Activated T-cell treated with anti-CD3 and anti-CD28 coated beads for 24 hours (primary cell): ENCODE data around the gene ABCB10.
"Not testable (repeated sequence)": the region's sequence is repeated elsewhere in the genome, so short reads cannot be mapped to it uniquely, and the experiment has no call there.

Experiments used
- DNase-seq: peaks from one replicate; pipeline ENCODE4 v3.0.0-alpha.2; 2020; ENCODE audit warnings: low read depth

Gene ABCB10

DNA sequence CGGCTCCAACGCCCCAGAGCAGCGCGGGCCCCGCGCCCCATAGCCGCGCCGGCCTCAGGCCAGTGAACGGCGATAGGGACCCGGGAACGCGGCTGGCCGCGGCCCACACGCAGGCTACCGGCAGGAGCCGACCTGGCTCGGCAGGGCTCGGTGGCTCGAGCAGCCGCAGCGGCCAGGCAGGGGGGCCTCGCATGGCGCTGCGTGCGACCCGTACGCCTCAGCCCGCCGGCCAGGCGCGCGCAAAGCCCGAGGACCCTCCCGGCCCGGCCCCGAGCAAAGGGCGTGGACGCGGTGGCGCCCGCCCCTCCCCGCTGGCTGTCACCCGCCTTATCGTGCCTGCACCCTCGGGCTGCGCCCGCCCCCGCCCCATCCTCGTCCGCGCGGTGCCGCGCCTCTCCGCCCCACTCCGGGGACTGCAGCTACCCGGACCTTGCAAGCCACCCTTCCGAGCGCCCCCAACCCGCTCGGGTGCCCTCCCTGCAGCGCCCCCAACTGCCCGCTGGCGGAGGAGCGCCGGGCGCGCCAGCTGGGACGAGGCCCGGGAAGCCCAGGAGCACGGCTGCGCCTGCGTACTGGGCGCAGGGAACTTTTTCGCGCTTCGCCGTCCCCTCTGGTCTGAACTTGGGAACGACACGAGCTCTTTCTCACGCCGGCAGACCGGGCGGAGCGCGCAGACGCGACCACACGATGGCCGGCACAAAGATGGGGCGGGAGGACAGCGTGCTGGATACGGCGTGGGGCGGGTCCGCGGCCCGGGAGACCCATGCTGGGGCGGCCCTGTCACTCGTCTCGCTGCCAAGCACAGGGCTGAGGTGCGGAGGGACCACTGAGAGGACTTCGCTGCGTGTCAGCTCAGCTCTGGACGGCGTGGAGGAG lies at the start of gene ABCB10:
ABCB10 (minus strand) TSS at position 248 of the 876 bp plus-strand sequence; CDS start at position 193, 55 bp downstream.
- DNase-seq, result peak; percentile 88

DNA sequence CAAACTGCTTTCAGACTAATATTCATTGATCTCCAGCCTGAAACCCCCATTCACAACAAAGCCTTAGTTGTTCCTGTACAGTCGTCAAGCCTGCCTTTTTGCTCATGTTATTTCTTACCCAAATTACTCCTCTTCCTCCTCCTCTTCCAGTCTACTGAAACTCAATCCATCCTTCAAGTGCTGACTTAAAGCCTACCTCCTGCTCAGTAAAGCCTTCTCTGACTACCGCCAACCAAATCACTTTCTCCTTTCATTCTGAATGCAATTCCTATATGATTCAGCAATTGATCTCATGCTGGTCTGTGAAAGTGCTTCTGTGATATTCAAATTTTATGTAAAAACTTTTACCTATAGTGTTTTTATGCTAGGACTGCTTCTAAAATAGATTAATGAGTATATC lies 48.9 kb upstream of the ABCB10 start:
- DNase-seq, result no peak

DNA sequence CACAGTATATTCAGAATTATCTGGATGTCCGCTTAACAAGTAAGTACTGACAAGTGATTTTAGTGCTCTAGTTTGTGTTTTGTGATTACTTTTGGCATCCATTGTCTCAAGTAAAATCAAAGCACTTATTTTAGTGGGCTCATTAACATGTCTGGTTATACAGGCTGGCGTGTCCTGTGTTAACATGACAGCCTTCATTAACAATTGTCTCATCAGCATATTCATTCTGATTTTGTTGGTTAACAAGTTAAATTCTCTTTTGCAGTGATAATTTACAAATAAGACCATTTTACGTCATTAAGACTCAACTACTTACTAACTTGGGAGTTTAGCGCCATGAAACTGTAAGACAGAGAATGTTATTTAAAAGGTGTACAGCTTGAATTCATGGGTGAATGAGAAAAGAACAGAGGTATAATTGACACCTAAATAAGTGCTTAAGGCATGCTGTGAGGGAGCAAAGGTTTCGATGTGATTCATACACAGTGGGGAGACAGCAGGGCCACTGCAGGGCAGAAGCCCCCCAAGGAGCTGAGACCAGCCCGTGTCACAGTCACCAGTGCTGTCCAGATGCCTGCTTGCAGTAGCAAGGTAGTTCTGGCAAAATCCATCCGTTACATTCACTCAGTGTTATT lies 45.0 kb upstream of the ABCB10 start:
- no peak for DNase-seq

DNA sequence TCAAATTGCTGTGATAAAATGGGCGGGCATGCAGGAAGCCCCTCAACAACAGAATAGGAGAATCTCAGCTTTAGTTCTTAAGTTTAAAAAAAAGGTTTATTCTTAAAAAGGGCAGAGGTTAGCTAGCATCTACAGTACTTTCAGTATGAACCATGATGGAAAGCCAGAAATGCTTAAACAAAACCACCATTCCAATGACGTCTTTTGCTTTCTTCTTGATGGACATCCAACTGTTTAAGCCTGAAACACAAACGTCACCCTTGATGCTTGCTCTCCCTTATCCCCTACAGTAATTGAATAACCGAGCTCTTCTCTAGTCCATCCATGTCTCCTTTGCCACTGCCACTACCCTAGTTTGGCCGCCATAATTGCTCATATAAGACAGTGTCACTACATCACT lies 41.7 kb upstream of the ABCB10 start:
- no peak for DNase-seq

DNA sequence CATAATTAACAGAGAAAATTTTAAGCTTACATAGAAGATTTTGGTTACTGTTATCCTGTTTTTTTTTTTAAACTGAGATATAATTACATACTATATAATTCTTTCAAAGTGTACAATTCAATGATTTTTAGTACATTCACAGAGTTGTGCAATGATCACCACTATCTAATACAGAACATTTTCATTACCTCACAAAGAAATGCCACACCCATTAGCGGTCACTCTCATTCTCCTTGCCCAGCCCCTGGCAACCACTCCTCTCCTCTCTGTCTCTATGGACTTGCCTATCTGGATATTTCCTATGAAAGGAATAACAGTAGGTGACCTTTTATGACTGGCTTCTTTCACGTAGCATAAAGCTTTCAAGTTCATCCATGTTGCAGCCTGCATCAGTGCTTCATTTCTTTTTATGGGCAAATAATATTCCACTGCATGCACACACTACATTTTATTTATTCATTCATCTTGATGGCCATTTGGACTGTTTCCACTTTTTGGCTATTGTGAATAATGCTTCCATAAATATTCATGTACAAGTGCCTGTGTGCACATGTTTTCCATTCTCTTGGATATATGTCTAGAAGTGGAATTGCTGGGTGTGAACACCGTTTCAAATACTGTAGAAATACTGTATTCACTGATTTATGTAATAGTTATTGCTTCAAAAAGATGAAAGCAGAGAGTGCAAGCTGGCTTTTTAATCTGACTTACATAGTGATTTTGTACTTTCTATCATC lies 40.9 kb upstream of the ABCB10 start:
- DNase-seq, result no peak

DNA sequence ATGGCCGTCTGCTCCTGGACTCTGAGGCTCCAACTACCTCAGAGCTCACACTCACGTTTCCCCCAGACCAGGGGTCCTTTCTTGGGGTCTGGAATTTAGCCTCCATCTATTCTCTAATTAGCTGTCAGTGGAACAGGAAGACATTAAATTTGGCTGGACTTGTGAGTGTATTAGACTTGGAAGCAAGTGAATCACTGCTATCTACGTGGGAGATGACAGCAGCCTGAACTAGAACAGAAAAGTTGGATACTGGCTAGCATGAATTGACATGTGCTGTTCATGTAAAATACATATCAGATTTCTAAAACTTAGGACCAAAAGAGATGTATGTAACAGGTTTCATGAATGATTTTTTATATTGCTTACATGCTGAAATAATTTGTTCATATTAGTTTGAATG lies 39.4 kb upstream of the ABCB10 start:
- DNase-seq, result no peak

DNA sequence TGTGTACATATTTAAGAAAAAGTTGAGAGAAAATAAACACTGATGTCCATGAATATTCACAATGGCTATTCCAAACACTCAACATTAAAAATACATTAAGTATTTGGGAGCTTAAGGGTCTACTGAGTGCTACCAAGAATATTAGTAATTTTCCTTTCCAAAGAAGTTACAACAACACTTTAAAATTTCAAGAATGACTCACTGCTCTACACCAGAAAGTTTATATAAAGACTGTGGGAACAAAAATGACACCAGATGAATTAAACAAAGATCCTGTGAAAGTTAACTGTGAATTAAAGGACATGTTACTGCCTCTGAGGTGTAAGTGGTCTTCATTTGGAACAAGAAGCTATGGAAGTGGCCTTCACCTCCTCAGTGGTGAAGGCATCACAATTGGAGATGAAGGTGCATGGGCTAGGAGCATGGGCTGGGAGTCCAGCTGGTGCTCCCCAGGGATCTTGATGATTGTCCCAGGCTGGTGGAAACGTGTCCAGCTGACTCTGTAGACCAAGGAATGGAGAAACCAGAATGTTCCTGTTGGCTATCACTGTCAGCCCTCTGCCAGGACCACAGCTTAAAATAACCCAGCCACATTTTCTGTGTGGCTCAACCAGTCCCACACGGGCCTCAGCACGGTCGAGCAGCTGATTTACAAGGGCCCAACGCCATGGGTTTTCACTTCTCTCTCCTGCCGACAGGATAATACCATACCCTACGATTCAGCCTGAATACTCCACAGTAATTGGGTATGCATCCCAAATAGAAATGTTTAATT lies 38.6 kb upstream of the ABCB10 start:
- DNase-seq, result no peak

DNA sequence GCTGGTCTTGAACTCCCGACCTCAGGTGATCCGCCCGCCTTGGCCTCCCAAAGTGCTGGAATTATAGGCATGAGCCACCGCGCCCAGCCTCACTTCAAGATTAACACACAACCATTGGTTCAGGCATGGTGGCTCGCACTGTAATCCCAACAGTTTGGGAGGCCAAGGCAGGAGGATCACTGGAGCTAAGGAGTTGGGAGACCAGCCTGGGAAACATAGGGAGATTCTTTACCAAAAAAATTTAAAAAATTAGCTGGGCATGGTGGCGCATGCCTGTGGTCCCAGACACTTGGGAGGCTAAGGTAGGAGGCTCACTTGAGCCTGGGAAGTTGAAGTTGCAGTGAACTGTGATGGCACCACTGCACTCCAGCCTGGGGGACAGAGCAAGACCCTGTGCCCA lies 37.4 kb upstream of the ABCB10 start:
- not testable (repeated sequence) for DNase-seq

DNA sequence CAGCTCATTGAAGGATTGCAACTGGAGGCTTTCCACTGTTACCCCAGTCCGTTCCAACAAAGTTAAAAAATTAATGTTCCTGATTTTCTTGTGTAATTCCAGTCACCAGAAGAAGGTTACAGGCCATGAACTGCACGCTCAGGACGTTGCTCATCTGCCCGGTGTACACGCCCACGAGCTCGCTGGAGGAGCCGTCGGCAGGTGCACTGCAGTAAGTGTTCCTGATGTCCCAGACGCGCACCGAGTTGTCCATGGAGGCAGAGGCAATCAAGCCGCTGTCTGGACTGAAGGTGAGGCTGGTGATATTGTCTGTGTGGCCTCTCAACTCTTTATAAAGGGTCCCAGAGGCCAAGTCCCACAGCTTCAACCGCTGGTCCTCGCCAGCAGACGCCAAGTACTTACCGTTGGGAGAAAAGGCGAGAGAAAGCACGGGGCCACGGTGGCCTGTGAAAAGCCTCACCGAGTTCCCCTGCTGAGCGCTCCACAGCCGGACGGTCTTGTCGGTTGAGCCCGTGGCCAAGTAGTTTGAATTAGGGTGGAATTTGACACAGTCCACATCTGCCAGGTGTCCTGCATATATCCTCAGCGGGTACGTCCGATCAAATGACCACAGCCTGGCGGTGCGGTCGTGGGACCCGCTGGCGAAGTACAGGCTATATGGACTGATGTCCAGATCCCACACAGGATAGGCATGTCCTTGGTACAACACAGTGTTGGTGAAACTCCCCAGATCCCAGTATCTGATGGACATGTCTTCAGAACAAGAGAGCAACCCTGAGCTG lies 35.9 kb upstream of the ABCB10 start:
- no peak for DNase-seq

DNA sequence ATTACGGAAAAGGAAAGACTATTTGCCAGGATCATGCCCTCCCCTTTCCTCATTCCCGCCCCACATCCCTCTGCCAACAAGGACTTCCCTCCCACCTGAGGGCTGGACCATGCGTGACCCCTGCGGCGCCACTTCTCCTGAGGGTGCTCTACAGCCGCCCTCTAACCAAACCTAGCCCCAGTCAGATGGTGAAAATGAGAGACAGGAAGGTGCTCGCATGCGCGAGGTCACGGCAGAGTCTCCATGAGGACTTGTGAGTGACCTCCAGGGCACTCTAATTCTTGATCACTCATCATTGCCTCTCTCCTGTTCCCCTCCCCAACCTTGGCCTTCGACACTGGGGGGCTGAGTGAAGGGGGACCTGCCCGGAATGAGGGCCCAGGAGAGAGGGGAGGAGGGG lies 35.3 kb upstream of the ABCB10 start:
- no peak for DNase-seq

DNA sequence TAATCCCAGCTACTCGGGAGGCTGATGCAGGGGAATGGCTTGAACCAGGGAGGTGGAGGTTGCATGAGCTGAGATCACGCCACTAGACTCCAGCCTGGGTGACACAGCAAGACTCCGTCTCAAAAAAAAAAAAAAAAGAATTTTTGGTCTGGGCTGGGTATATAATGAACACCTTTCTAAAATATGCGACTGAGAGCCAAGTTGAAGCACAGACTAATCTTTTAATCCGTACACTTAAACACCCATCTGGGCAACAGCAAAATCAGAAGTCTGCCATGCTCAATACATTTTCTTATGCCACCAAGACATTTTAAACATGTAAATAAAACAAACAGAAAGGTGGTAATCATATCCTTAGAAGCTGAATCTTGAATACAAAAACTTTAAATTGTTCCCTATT lies 31.6 kb upstream of the ABCB10 start:
- DNase-seq, result no peak

DNA sequence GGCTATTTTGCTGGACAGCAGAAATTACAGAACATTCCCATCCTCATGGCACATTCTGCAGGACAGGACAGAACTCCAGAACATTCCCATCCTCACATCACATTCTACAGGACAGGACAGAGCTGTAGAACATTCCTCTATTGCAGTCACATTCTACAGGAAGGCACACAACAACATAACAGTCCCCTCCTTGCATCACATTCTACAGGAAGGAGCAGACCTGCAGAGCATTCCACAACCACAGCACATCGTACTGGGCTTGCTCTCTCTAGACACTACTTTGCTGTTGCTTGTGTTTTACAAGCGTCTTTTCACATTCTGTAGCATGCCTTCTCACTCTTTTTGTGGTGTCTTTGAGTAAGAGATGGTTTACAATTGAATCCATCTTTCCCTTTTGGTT lies 26.8 kb upstream of the ABCB10 start:
- DNase-seq, result no peak

DNA sequence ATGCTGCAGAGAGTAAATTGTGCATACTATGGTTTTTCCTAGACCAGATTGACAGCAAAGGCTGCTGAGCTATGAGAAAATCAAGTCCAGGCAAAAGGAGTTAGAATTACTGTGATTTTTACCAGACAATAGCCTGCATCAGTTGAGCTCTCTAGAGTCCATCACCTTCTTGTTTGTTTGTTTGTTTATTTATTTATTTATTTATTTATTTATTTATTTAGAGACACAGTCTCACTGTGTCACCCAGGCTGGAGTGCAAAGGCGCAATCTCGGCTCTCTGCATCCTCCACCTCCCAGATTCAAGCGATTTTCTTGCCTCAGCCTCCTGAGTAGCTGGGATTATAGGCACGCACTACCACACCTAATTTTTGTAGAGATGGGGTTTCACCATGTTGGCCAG lies 24.2 kb upstream of the ABCB10 start:
- no peak for DNase-seq

DNA sequence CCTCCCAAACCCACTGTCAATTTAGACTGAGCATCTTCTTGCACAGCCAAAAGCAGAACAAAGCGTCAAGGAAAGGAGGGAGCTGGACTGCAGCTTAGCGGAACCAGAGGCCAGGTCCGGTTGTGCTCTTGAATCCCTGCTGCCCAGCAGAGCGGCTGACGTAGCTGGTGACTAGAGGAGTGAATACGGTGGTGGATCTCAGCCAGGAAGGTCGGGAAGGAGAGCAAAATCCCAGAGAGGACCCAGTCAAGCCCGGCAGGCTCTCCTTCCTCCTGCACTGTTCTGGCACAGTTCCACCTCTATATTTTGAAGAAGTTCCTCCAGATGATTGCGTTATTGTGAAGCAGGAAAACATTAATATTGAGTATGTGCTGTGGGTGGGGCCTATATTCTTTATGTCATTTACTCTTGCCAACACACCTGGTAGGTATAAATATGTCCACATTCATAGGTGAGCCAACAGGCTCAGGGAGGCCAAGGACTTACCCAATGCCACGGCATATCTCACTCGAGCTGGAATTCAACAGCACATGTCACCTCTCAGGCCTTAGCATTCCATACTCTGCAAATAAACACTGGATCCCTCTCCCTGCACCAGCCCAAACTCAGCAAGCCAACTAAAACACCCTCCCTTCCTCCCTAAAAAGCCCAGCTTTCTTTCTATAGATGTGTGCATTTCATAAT lies 23.6 kb upstream of the ABCB10 start:
- DNase-seq, result no peak

DNA sequence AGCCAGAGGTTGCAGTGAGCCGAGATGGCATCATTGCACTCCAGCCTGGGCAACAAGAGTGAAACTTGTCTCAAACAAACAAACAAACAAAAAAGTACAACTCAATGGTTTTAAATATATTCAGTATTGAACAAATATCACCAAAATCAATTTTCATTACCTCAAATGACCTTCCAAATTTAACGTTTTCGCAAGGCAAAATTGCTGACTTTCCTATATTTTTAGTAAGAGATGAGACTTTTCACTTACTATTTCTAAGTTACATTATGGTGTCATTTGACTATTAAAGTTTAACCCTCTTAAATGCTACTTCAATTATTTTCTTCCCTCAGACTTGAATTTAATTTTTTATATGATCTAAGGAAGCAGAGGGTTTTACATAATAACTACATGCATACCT lies 23.0 kb upstream of the ABCB10 start:
- no peak for DNase-seq

DNA sequence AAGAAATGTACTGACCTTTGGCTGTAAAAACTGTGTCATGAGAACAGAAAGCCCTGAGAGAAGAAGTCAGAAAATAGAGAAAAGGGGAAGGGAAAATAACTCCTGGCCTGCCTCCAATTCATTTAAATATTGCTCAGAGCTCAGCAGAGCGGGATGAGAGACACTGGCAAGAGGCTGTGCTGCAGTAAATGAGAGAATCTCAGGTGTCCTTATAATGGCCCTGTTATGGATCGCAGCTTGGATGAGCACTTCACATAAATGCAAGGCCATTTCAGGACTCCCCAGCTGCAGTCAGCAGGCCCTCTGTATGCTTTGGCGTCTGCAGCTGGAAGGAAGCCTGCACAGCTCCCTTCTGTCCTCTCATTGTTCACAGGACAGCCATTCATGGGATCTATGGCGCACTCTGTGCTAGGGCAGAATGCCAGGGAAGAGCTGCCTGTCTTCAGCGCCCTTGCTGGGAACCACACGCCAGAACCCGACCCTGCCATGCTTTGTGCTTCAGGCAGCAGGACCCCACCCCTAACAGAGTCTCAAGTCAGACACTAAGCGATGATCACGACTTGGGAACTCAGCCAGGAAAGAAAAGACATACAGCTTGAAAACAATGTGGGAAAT lies 20.7 kb upstream of the ABCB10 start:
- DNase-seq, result no peak

DNA sequence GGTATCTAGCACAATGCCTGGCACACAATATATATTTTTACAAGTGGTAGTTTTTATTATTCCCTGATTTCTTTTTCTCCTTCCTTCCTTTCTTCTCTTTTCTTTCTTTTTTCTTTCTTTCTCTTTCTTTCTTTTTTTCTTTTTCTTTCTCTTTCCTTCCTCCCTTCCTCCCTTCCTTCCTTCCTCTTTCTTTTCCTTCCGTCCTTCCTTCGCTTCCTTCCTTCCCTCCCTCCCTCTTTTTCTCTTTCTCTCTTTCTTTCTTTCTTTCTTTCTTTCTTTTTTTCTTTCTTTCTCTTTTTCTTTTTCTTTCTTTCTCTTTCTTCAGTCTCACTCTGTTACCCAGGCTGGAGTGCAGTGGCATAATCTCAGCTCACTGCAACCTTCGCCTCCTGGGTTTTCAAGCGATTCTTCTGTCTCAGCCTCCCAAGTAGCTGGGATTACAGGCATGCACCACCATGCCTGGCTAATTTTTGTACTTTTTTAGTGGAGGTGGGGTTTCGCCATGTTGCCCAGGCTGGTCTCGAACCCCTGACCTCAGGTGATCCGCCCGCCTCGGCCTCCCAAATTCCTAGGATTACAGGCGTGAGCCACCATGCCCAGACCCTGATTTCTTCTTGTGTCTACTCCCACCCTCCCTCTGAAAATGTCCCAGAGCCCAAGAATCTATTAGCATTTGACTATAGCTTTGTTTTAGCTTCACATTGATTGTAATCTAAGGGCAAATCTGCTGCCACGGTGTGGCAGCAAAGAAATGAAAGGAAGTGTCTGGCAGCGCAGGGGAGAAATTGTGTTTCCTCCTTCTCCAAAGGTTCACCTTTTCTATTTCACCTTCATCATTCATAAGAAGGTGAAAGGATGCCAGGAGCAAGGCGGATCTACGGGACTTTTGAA lies 19.9 kb upstream of the ABCB10 start:
- no peak for DNase-seq

DNA sequence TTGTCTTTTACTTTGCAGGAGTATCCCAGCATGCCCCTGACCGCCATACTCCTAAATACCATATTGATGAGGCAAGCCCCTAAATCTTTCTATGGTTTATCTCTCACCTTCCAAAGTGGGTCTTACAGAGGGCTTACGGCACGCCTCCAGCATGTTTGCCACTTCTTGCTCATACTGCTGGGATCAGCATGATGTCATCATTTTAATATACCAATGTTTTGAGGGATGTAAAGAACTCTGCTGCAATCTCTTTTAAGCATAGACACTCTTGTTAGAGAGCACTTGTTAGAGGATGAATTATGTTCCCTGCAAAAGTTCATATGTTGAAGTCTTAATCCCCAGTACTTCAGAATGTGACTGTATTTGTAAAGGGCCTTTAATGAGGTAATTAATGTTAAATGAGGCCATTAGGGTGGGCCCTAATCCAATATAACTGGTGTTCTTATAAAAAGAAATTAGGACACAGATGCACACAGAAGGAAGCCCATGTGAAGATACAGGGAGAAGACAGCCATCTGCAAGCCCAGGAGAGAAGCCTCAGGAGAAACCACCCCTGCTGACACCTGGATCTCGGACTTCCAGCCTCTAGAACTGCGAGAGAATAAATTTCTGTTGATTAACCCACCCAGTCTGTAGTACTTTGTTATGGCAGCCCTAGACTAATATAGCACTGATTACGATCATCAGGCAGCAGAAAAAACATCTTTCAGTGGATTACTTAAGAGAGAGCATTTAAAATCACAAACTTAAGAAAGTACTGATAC lies 16.4 kb upstream of the ABCB10 start:
- DNase-seq, result no peak

DNA sequence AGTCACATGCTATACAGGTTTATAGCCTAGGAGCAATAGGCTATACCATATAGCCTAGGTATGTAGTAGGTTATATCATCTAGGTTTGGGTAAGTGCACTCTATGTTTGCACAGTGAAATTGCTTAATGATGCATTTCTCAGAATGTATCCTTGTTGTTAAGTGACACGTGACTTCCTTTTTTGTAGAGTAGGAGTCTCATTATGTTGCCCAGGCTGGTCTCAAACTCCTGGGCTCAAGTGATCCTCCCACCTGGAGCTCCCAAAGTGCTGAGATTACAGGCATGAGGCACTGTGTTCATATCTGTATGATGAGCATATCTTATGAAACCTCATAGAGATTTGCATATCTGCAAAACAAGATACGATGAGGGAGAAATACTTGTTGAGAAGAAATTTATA lies 13.8 kb upstream of the ABCB10 start:
- DNase-seq, result no peak
